Heart left ventricle (tissue), 16 donors: ENCODE data around the gene FN3K. TPM values are rescaled to one million over a fixed set of nuclear protein-coding genes. Genes with fewer than 3 reads are reported as not detected.

Experiments
- ATAC-seq, 4 donors: fragments of 200-7000 bp; cut with Tn5 transposase; one replicate each; pipeline ENCODE4 v1.9.1; 2020 to 2022; ENCODE audit warnings: moderate library complexity in 4 of 4, mild to moderate bottlenecking in 3 of 4, moderate number of reproducible peaks in 1 of 4
- DNase-seq, 5 donors: peaks; one replicate each; pipeline ENCODE4 v3.0.0-alpha.2; 2020
- H3K27ac ChIP-seq, 12 donors: fragments of 200-600 bp; sonication (generic) in 4 of 12; one replicate each; pipeline versions ENCODE4 v1.5.0 to v1.8.0; 2016 to 2022; ENCODE audit warnings: mild to moderate bottlenecking in 2 of 12
- H3K27me3 ChIP-seq, 9 donors: fragments of 200-600 bp; sonication (generic) in 2 of 9; one replicate each; pipeline versions ENCODE4 v1.5.1 to v1.8.0; 2016 to 2022; ENCODE audit warnings: mild to moderate bottlenecking in 3 of 9
- H3K36me3 ChIP-seq, 9 donors: fragments of 200-600 bp; sonication (generic) in 2 of 9; one replicate each; pipeline versions ENCODE4 v1.5.0 to v1.8.0; 2018 to 2022; ENCODE audit warnings: mild to moderate bottlenecking in 2 of 9
- H3K4me1 ChIP-seq, 12 donors: fragments of 200-600 bp; sonication (generic) in 4 of 12; one replicate each; pipeline versions ENCODE4 v1.5.0 to v1.8.0; 2016 to 2022; ENCODE audit warnings: mild to moderate bottlenecking in 3 of 12
- H3K4me3 ChIP-seq, 12 donors: fragments of 200-600 bp; sonication (generic) in 4 of 12; one replicate each; pipeline versions ENCODE4 v1.5.0 to v1.8.0; 2017 to 2022; ENCODE audit warnings: mild to moderate bottlenecking in 9 of 12, moderate library complexity in 4 of 12
- H3K9me3 ChIP-seq, 12 donors: fragments of 200-600 bp; sonication (generic) in 4 of 12; one replicate each; pipeline versions ENCODE4 v1.5.0 to v1.8.0; 2016 to 2022; ENCODE audit warnings: mild to moderate bottlenecking in 1 of 12
- POLR2A ChIP-seq, 2 donors: fragments of 450-650 bp; IDR thresholded peaks; one replicate each; pipeline ENCODE4 v1.6.1; 2017; ENCODE audit warnings: antibody characterized with exemption in 2 of 2, mild to moderate bottlenecking in 2 of 2, moderate library complexity in 2 of 2
- WGBS, 4 donors: extraction: QIAGEN DNeasy Blood & Tissue Kit in 2 of 4; methylation state at CpG; one replicate each; pipeline versions ENCODE4 v1.1.5 to v1.1.7; 2013 to 2018; 5-methylcytosine and 5-hydroxymethylcytosine counted together
- intact Hi-C, 10 donors: fragments of 100-400 bp; cut with DNase I; formaldehyde crosslinking; loops; one replicate each; pipeline versions ENCODE4 v1.11.1 to v1.14.2; 2022
- polyA plus RNA-seq, 2 donors: library from polyadenylated mRNA; stranded (reverse); fragments of 200-250 nt; gene quantifications; one replicate each; pipeline ENCODE4 v1.2.3, GENCODE V29; 2013
- total RNA-seq, 9 donors: library from RNA; depleted of rRNA in 2 of 9; stranded (reverse); fragments of >200 nt in 2 of 9; fragmentation: NEBNext Ultra II Directional in 3 of 9; extraction: Animal tissue kit (Norgen Biotek cat#: 25700) in 3 of 9; gene quantifications; one replicate each; pipeline versions ENCODE4 v1.1.0 to v1.2.4, GENCODE V29; 2016 to 2023
- TF ChIP-seq, protein P1 (sequence below), 12 donors: fragments of 200-600 bp; sonication (generic) in 4 of 12; IDR thresholded peaks; one replicate each; pipeline versions ENCODE4 v1.5.0 to v1.8.0; 2018 to 2022; ENCODE audit warnings: antibody characterized with exemption in 12 of 12, mild to moderate bottlenecking in 5 of 12
- donor health status: ischemic (EF 13 %, LVEDD 7.1; RV severe dilation, severe dysfunction).
- donor health status: healthy with polysubstance abuse.
- donor health status: DM: no; HTN: yes; CAD: no.
- donor health status: DM: no; HTN: no; CAD: no.
- donor health status: ischemic (EF 25% LVEDD 6.9; RV normal size, moderate dysfunction).
- donor health status: ischemic (EF 25% LVEDD 5.7; RV mildly dilated, moderate dysfunction).
- donor health status: healthy.
- donor health status: DM: yes; HTN: yes; CAD: no.
- donor health status: ischemic (EF 35%, LVEDD 5.7; RV mildly dilated, moderate dysfunction).
- donor health status: nonischemic (EF 11% LVEDD 7.7; RV severe dilation, severe dysfunction).
- donor health status: DM: yes; HTN: yes; CAD: no.
- donor health status: PGD.
- donor health status: ischemic (EF 29% LVEDD 5.4; RV normal size, mild dysfunction).
- donor health status: nonischemic (EF 23%, LVEDD 6.1; RV moderate dilation, normal function).

Gene FN3K
- total and polyA plus RNA-seq, 11 donors = 15.5 to 121 (median 69.4) TPM

DNA sequence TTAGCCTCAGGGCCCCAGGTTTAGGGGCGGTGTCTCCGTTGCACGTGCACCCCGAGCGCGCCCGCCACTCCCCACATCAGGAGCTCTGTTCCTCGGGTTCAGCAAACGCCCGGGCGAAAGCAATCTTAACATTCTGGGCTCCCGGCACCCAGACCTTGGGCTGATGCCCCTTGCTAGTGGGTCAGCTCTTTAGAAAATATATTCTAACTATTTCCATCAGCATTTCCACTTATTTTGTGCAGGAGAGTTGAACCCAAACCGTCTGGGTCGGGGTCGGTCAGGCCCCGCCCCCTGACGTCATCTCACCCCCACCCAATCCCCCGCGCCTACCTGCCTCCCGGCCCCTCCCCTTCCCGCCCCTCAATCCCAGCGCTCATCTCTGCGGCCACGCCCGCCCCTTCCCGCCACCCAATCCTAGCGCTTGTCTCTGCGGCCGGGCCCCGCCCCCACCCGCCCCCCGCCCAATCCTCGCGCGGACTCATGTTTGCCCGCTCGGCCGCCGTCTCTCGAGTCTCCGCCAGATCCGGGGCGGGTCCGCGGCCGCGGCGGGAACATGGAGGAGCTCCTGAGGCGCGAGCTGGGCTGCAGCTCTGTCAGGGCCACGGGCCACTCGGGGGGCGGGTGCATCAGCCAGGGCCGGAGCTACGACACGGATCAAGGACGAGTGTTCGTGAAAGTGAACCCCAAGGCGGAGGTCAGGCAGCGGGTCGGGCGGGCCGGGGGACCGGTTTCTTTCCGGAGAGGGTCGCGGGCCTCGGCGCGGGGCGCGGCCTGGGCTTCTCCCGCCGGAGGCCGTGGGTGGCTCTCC is 19.0 kb upstream of the FN3K start, which contains the start of gene FN3KRP:
Gene FN3KRP (plus strand): TSS at position 504 of the 808 bp plus-strand sequence. CDS start 50 bp downstream, at position 554.
- peak; percentile 94 to 99 (median 97) for ATAC-seq
- WGBS, 4 donors = 0 to 1% (median 1%) methylated on average over 23 to 75 of the region's 75 CpGs
- TF ChIP-seq POLR2A (IDR thresholded peaks at IDR 0.05) = no peak
- TF ChIP-seq, protein P1, sequence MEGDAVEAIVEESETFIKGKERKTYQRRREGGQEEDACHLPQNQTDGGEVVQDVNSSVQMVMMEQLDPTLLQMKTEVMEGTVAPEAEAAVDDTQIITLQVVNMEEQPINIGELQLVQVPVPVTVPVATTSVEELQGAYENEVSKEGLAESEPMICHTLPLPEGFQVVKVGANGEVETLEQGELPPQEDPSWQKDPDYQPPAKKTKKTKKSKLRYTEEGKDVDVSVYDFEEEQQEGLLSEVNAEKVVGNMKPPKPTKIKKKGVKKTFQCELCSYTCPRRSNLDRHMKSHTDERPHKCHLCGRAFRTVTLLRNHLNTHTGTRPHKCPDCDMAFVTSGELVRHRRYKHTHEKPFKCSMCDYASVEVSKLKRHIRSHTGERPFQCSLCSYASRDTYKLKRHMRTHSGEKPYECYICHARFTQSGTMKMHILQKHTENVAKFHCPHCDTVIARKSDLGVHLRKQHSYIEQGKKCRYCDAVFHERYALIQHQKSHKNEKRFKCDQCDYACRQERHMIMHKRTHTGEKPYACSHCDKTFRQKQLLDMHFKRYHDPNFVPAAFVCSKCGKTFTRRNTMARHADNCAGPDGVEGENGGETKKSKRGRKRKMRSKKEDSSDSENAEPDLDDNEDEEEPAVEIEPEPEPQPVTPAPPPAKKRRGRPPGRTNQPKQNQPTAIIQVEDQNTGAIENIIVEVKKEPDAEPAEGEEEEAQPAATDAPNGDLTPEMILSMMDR (IDR thresholded peaks at IDR 0.05) = no peak
- peaks cover 0 to 27% (median 21%) of the 10 kb centered on the region in 9 donors for H3K36me3 ChIP-seq
- H3K9me3 ChIP-seq = no peaks in the 10 kb centered on the region
- no peaks in the 10 kb centered on the region for H3K27me3 ChIP-seq
- peak; percentile 90 to 97 (median 97) for DNase-seq
- H3K4me3 ChIP-seq = peak within 1 kb of the TSS; percentile 59 to 98 (median 94)
- H3K4me1 ChIP-seq = peaks cover 3 to 22% (median 16%) of the 10 kb centered on the region in 12 donors
- H3K27ac ChIP-seq = peak within 1 kb of the TSS in 11 of 12 donors; percentile 42 to 81 (median 63)
- intact Hi-C loops = loop anchor here in 3 of 10 donors (1.0 to 5.0 kb wide), 5 partner anchors 18 to 69 kb away; partner anchors contain the start of genes RAB40B (in 2 of the 3), WDR45B (in 2 of the 3) and TBCD (in 1 of the 3)

DNA sequence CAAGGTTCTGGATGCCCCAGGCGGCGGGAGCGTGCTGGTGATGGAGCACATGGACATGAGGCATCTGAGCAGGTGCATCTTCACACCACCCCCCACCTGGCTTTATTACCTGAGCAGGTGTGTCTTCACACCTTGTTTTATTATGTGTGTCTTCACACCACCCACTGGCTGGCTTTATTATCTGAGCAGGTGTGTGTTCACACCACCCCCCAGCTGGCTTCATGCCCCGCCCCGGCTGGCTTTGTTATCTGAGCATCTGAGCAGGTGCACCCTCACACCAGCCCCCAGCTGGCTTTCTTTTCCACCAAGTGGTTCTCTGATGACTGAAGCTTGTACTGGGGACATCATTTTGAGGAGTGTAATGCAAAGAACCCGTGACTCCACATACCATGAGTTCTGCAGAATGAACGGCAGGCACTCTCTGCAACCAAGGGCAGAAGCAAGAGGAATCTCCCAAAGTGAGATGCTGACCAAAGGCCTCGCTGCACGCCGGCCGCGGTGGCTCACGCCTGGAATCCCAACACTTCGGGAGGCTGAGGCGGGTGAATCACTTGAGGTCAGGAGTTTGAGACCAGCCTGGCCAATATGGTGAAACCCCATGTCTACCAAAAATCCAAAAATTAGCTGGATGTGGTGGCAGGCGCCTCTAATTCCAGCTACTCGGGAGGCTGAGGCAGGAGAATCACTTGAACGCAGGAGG is 16.3 kb upstream of the FN3K start:
- Histone ChIP-seq H3K36me3 (peaks cover 0 to 51% (median 35%) of the 10 kb centered on the region in 9 donors), H3K27me3 (no peaks in the 10 kb centered on the region), H3K9me3 (no peaks in the 10 kb centered on the region), H3K4me3 (no peak overlapping the region), H3K4me1 (peaks cover 3 to 22% (median 16%) of the 10 kb centered on the region in 12 donors), H3K27ac (no peak overlapping the region)
- TF ChIP-seq, protein P1 (IDR thresholded peaks at IDR 0.05) = no peak
- no peak for TF ChIP-seq POLR2A (IDR thresholded peaks at IDR 0.05)
- 94 to 97% (median 96%) methylated on average over 18 of the region's 18 CpGs for WGBS, 4 donors
- intact Hi-C loops = loop anchor here in 2 of 10 donors (5.0 kb wide), 2 partner anchors 33 to 72 kb away; partner anchors contain the start of genes TBCD (in 1 of the 2) and WDR45B (in 1 of the 2)
- ATAC-seq (no peak), DNase-seq (no peak)

DNA sequence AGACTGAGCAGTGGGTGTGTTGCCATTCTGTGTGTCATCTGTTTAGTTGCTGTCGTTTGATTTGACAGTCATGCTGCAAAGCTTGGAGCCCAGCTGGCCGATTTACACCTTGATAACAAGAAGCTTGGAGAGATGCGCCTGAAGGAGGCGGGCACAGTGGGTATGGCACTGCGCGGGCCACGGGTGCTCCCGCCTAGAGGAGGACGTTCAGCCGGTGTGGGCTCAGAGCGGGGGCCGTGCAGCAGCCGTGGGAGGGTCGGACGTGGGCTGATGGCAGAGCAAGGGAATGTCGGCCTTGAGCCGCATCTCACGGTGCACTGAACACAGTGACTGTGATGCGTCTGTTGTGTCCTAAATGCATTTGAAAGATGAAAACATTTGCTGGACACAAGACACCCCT is 15.2 kb upstream of the FN3K start:
- H3K9me3 ChIP-seq = no peaks in the 10 kb centered on the region
- ATAC-seq (no peak), DNase-seq (no peak)
- peaks cover 3 to 22% (median 16%) of the 10 kb centered on the region in 12 donors for H3K4me1 ChIP-seq
- TF ChIP-seq, protein P1 (IDR thresholded peaks at IDR 0.05) = no peak
- TF ChIP-seq POLR2A (IDR thresholded peaks at IDR 0.05) = no peak
- intact Hi-C loops = no loop called here
- no peak overlapping the region for H3K27ac ChIP-seq
- WGBS, 4 donors = 91 to 95% (median 93%) methylated on average over 18 to 19 of the region's 19 CpGs
- H3K27me3 ChIP-seq = no peaks in the 10 kb centered on the region
- H3K4me3 ChIP-seq = no peak overlapping the region
- peaks cover 0 to 55% (median 40%) of the 10 kb centered on the region in 9 donors for H3K36me3 ChIP-seq
